Hypothalamus (tissue), 51 donors: Measurements from ENCODE around the gene TAF5L.
"Not testable (repeated sequence)": the region's sequence is repeated elsewhere in the genome, so short reads cannot be mapped to it uniquely, and the experiment has no call there.

Experiments
- DNase-seq, 51 donors: peaks; one replicate each; lab custom pipeline; 2025; lab: John Stamatoyannopoulos, UW

Gene TAF5L

GRCh38 chr1:229642970-229643369, 17.0 kb upstream of the TAF5L start:
- DNase-seq, result no peak

- no peak for DNase-seq
Observed at GRCh38 chr1:229642376-229642775, 16.5 kb upstream of the TAF5L start.

GRCh38 chr1:229641306-229641705, 15.4 kb upstream of the TAF5L start:
- DNase-seq, result no peak

- DNase-seq, result no peak
Observed at GRCh38 chr1:229640455-229640854, 14.5 kb upstream of the TAF5L start.

GRCh38 chr1:229637746-229638145, 11.8 kb upstream of the TAF5L start:
- DNase-seq, result no peak

- no peak for DNase-seq
Observed at GRCh38 chr1:229636042-229636441, 10.1 kb upstream of the TAF5L start.

GRCh38 chr1:229631966-229632365, 6.0 kb upstream of the TAF5L start:
- DNase-seq, result no peak

- no peak for DNase-seq
Observed at GRCh38 chr1:229631148-229631547, 5.2 kb upstream of the TAF5L start.

- no peak for DNase-seq
Observed at GRCh38 chr1:229629261-229629660, 3.3 kb upstream of the TAF5L start.

- no peak for DNase-seq
Observed at GRCh38 chr1:229627003-229627402, 1.1 kb upstream of the TAF5L start.

- peak in 34 of 51 donors; percentile 18 to 81 (median 50) for DNase-seq
Observed at GRCh38 chr1:229625071-229625914, 629 bp downstream of the TAF5L start.

- no peak for DNase-seq
Observed at GRCh38 chr1:229624521-229625070, 1.3 kb downstream of the TAF5L start.

GRCh38 chr1:229623838-229624237, 2.1 kb downstream of the TAF5L start:
- no peak for DNase-seq

GRCh38 chr1:229623225-229623624, 2.7 kb downstream of the TAF5L start:
- no peak for DNase-seq

- DNase-seq, result not testable (repeated sequence)
Observed at GRCh38 chr1:229622641-229623120, 3.2 kb downstream of the TAF5L start.

- no peak for DNase-seq
Observed at GRCh38 chr1:229621663-229622062, 4.3 kb downstream of the TAF5L start.

GRCh38 chr1:229620876-229621275, 5.0 kb downstream of the TAF5L start:
- no peak for DNase-seq

- no peak for DNase-seq
Observed at GRCh38 chr1:229619614-229620013, 6.3 kb downstream of the TAF5L start.

- DNase-seq, result no peak
Observed at GRCh38 chr1:229619002-229619401, 6.9 kb downstream of the TAF5L start.

GRCh38 chr1:229617351-229618100, 8.4 kb downstream of the TAF5L start:
- DNase-seq, result no peak

GRCh38 chr1:229614701-229615100, 11.2 kb downstream of the TAF5L start:
- DNase-seq, result no peak

- no peak for DNase-seq
Observed at GRCh38 chr1:229613938-229614337, 12.0 kb downstream of the TAF5L start.
